Chondrocyte (in vitro differentiated cells): Measurements from ENCODE around the gene ANKRD50. TPM values are rescaled to one million over a fixed set of nuclear protein-coding genes. Genes with fewer than 3 reads are reported as not detected.

Source experiments
- DNase-seq: peaks from one replicate; pipeline ENCODE4 v3.0.0; 2021; ENCODE audit warnings: mixed read lengths, low spot score
- H3K27ac Mint-ChIP-seq: one replicate; pipeline ENCODE4 v1.8.0; 2021; ENCODE audit warnings: mild to moderate bottlenecking, moderate library complexity, mixed read lengths; ENCODE audit not compliant: unreplicated experiment
- H3K27me3 Mint-ChIP-seq: 2 replicates; pipeline ENCODE4 v1.8.0; 2021; ENCODE audit warnings: low read depth, mixed read lengths
- H3K36me3 Mint-ChIP-seq: 2 replicates; pipeline ENCODE4 v1.8.0; 2021; ENCODE audit warnings: low read depth, mixed read lengths
- H3K4me1 Mint-ChIP-seq: 2 replicates; pipeline ENCODE4 v1.8.0; 2021; ENCODE audit warnings: low read depth, mild to moderate bottlenecking, mixed read lengths
- H3K4me3 Mint-ChIP-seq: one replicate; pipeline ENCODE4 v1.8.0; 2021; ENCODE audit warnings: mild to moderate bottlenecking, moderate library complexity, mixed read lengths; ENCODE audit not compliant: unreplicated experiment
- H3K9me3 Mint-ChIP-seq: 2 replicates; pipeline ENCODE4 v1.8.0; 2021; ENCODE audit warnings: low read depth, mixed read lengths
- total RNA-seq: library from RNA; stranded (reverse); gene quantifications from 3 replicates; pipeline ENCODE4 v1.2.1, GENCODE V29; 2021
- TF ChIP-seq, protein P1 (sequence below): fragments of 200-600 bp; sonication (generic); IDR thresholded peaks from 2 replicates; pipeline ENCODE4 v1.5.0; 2021; ENCODE audit warnings: antibody characterized with exemption, mild to moderate bottlenecking, moderate library complexity

ANKRD50 gene
- total RNA-seq, 1 donor from 2014 or later = 47.8 TPM

DNA sequence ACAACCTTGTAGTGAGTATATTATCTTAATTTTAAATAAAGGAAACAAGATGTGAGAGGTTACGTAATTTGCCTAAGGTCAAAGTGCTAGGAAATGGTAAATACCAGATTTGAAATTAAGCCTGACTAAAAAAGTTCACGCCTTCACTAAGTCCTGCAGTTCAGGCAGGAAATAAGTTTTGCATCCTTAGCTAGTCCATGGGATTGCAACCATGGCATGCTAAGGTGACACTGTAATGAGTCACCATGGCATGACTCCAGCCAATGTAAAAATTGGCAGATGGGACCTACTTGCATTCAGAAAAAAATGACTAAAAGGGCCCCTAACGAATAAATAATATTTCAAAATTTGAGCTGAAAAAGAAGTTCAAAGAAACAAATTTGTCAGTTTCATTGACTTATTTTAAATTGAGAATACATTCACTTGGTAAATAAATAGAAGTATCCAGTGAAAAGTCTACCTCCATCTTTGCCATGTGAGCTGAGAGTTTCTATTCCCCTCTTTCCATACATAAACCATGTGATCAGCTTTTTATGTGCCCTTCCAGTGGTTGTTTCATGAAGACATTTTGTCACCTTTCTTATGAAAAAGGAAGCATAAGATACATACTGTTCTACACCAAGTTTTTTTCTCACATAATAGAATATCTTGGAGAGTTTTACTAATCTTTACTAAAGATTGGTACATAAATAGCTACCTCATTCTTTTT, 72.4 kb downstream of the ANKRD50 start:
- no peak for DNase-seq
- no peak overlapping the region for H3K27ac Mint-ChIP-seq
- no peak overlapping the region for H3K4me3 Mint-ChIP-seq
- TF ChIP-seq, protein P1, sequence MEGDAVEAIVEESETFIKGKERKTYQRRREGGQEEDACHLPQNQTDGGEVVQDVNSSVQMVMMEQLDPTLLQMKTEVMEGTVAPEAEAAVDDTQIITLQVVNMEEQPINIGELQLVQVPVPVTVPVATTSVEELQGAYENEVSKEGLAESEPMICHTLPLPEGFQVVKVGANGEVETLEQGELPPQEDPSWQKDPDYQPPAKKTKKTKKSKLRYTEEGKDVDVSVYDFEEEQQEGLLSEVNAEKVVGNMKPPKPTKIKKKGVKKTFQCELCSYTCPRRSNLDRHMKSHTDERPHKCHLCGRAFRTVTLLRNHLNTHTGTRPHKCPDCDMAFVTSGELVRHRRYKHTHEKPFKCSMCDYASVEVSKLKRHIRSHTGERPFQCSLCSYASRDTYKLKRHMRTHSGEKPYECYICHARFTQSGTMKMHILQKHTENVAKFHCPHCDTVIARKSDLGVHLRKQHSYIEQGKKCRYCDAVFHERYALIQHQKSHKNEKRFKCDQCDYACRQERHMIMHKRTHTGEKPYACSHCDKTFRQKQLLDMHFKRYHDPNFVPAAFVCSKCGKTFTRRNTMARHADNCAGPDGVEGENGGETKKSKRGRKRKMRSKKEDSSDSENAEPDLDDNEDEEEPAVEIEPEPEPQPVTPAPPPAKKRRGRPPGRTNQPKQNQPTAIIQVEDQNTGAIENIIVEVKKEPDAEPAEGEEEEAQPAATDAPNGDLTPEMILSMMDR = no peak
- H3K27me3 Mint-ChIP-seq = no peaks in the 10 kb centered on the region
- H3K36me3 Mint-ChIP-seq = peaks cover 16% of the 10 kb centered on the region
- peaks cover 25% of the 10 kb centered on the region for H3K4me1 Mint-ChIP-seq
- peaks cover 2% of the 10 kb centered on the region for H3K9me3 Mint-ChIP-seq

DNA sequence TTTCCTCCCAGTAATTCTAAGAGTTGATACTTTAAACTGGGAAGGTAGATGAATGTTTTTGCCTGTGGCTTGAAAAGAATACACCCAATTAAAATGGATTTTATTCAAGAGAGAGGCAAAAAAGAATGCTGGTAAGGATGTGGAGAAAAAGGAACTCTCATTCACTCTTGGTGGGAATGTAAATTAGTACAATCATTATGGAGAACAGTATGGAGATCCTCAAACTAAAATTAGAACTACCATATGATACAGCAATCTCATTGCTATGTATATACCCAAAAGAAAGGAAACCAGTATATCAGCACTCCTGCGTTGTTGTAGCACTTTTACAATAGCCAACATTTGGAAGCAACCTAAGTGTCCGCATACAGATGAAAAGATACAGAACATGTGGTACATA, 75.2 kb downstream of the ANKRD50 start:
- peaks cover 21% of the 10 kb centered on the region for H3K4me1 Mint-ChIP-seq

DNA sequence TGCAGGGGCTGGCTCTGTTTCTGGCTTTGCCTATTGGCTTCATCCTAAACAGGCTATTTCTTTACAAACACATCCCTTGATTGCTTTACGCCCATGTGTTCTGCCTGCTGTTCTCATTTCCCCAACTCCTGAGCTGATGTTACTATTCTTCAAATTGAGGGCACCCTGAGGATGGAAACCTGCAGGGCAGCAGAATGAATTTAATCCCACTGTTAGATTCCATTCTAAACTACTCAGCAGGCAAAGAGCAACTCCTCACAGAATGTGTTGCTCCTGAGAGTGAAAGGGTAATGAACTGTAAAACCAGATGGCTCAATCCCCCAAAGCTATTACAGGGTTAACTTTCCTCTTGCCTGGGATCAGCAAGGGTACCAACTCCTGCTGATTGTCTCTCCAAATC, 75.7 kb downstream of the ANKRD50 start:
- H3K36me3 Mint-ChIP-seq = peaks cover 22% of the 10 kb centered on the region
- DNase-seq = no peak
- no peak overlapping the region for H3K4me3 Mint-ChIP-seq
- no peak overlapping the region for H3K27ac Mint-ChIP-seq
- H3K9me3 Mint-ChIP-seq = peaks cover 2% of the 10 kb centered on the region
- no peaks in the 10 kb centered on the region for H3K27me3 Mint-ChIP-seq
- peaks cover 21% of the 10 kb centered on the region for H3K4me1 Mint-ChIP-seq
- TF ChIP-seq, protein P1 = no peak

More for the DNA sequence above, 75.2 kb downstream of the ANKRD50 start:
- H3K27ac Mint-ChIP-seq = no peak overlapping the region
- no peak overlapping the region for H3K4me3 Mint-ChIP-seq
- TF ChIP-seq, protein P1 = no peak
- H3K36me3 Mint-ChIP-seq = peaks cover 24% of the 10 kb centered on the region
- no peaks in the 10 kb centered on the region for H3K27me3 Mint-ChIP-seq
- peaks cover 2% of the 10 kb centered on the region for H3K9me3 Mint-ChIP-seq
- no peak for DNase-seq

DNA sequence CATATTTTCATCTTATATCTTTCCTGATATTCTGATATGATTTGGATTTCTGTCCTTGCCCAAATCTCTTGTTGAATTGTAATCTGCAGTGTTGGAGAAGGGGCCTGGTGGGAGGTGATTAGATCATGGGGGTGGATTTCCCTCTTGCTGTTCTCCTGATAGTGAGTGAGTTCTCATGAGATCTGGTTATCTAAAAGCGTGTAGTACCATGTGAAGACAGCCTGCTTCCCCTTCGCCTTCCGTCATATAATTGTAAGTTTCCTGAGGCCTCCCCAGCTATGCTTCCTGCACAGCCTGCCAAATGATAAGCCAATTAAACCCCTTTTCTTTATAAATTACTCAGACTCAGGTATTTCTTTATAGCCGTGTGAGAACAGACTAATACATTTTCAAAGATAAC, 77.2 kb downstream of the ANKRD50 start:
- DNase-seq = no peak
- TF ChIP-seq, protein P1 = no peak
- Mint-ChIP-seq H3K9me3 (peaks cover 2% of the 10 kb centered on the region), H3K27me3 (no peaks in the 10 kb centered on the region), H3K36me3 (peaks cover 22% of the 10 kb centered on the region), H3K27ac (no peak overlapping the region), H3K4me1 (peaks cover 28% of the 10 kb centered on the region), H3K4me3 (no peak overlapping the region)

DNA sequence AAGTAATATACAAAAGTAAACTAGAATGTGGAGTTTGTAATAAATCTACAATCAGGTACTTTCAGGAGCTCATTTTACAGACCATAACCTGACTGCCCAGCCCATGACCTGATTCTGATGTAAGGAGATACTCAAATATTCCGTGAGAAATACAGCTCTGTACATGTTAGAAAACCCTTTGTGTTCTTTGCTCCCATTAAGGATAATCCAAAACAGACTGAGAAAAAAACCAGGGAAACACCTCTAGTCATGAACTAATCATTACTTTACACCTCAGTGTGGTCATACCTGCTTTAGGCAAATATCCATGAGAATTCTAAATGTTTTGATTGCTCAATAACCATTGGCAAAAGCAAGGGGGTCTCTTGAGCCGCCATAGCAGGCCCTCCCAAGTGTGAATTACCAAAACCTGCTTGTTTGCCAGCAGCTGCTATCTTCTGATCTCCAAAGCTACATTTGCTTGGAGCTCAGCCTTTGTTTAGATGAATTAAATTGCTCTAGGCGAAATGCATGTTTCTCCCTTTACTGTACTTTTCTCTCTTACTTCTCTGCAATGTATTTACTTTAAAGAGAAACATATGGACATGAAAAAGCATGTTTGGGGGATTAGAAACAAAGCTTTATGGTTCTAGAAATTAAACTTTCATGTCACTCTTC, 79.1 kb downstream of the ANKRD50 start:
- peaks cover 2% of the 10 kb centered on the region for H3K9me3 Mint-ChIP-seq
- TF ChIP-seq, protein P1 = no peak
- no peaks in the 10 kb centered on the region for H3K27me3 Mint-ChIP-seq
- H3K4me3 Mint-ChIP-seq = no peak overlapping the region
- H3K4me1 Mint-ChIP-seq = peaks cover 27% of the 10 kb centered on the region
- peak overlapping the region; percentile 15 for H3K27ac Mint-ChIP-seq
- DNase-seq = no peak
- peaks cover 18% of the 10 kb centered on the region for H3K36me3 Mint-ChIP-seq
